GM06990 (cell line): ENCODE measurements around the gene SAMD1.
A peak's percentile ranks its signal among the peaks of the same experiment; 100 is the strongest.

ENCODE experiments used
- DNase-seq: peaks from one replicate; pipeline ENCODE4 v3.0.0-alpha.2; 2011; ENCODE audit not compliant: insufficient read length; ENCODE audit errors: extremely low read depth
- H3K27me3 ChIP-seq: replicated peaks from 2 replicates; pipeline ENCODE4 v1.6.0; 2011; ENCODE audit warnings: low read length; ENCODE audit not compliant: control insufficient read depth, insufficient read depth
- H3K36me3 ChIP-seq: 2 replicates; pipeline ENCODE4 v1.5.1; 2011; ENCODE audit warnings: low read length; ENCODE audit not compliant: control insufficient read depth, insufficient read depth
- H3K4me3 ChIP-seq: replicated peaks from 2 replicates; pipeline ENCODE4 v1.5.1; 2011; ENCODE audit warnings: low read depth, mild to moderate bottlenecking, control low read depth, low read length
- CTCF ChIP-seq: IDR thresholded peaks from 2 replicates; pipeline ENCODE4 v1.5.1; 2011; ENCODE audit warnings: low read length, control low read depth, mild to moderate bottlenecking, inconsistent platforms; ENCODE audit not compliant: insufficient read depth, poor library complexity, severe bottlenecking

SAMD1 gene

DNA sequence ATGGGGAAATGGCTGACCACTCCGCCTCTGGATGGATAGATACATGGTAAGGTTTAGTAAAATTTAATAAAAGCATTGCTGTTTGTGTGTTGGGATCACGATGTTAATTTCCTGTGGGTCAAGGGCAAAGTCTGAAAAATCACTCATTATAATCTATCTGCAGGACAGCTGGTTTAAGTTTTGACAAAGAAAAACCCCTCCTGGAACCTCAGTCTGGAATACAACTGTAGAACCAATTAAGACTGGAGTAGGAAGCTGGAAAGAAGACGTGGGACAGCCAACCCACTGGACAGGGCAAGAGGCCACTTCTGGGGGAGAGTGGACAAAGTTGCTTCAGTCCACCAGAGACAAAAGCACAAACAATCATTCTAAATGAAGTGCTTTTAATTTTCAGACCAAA lies 28.6 kb upstream of the SAMD1 start:
- Histone ChIP-seq H3K4me3 (no peak overlapping the region), H3K27me3 (no peaks in the 10 kb centered on the region), H3K36me3 (peaks cover 1% of the 10 kb centered on the region)
- DNase-seq: no peak
- no peak for TF ChIP-seq CTCF

DNA sequence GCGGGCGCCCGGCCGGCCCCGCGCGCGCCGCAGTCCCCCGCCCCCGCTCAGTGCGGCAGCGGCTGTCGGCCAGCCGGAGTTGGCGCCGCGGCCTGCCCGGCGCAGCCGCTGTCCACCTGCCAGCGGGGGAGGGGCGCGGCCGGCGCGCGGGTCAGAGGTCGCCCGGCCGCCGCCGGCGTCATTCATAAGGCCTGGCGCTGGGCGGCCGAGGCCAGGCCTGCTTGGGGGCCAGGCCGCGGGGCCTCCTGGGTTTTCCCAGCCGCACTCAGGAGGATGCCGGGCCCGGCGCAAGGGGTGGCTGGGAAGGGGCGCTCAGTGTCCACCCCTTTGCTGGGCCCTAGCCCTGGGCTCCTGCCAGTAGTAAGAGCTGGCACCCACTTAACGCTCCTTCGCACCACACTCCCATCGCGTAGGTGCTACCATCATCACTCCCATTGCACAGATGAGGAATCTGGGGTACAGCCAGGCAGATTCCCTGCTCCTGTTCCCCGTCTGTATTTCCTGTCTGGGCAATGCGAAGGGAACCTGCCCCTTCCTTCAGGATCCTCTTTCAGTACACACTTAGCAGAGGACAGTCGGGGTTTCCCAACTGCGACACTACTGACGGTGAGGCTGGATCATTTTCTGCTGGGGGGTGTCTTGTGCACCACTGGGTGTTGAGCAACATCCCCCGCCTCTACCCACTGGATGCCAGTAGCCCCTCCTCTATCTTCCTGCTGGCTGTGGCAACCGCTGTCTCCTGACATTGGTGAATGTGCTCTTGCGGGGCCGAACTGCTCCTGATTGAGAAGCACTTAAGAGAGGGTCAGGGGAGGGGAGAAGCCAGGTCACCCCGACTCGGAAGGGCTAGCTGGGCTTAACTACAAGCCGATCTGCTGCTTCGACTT lies 27.9 kb upstream of the SAMD1 start:
- Histone ChIP-seq H3K27me3 (no peaks in the 10 kb centered on the region), H3K36me3 (peaks cover 1% of the 10 kb centered on the region), H3K4me3 (peak overlapping the region; percentile 68)
- TF ChIP-seq CTCF: no peak
- DNase-seq: peak; percentile 35

DNA sequence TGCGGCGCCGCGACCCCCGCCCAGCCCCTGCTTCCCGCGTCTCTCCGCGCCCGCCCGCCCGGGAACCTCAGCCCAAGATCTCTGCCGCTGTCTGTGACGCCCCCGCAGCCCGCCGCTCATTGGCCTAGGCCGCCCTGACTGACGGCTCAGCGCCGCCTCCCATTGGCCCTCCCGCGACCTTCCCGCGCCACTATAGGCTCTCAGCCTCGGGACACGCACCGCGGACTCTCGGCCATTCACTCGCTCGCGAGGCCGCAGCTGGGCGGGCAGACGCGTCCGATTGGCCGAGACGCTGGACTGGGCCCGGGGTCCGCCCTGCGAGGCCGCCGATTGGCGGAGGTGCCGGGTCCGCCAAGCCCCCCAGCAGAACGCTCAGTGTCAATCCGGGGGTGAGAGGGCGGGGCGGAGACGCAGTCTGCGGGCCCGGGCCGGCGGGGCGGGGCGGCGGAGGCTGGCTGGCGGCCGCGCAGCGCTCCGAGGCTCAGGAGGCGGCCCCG lies 27.2 kb upstream of the SAMD1 start, which contains the start of gene PRKACA:
PRKACA (minus strand) TSS at position 95 of the 497 bp plus-strand sequence. CDS start 215 bp downstream, outside the sequence.
- no peak for TF ChIP-seq CTCF
- Histone ChIP-seq H3K36me3 (peaks cover 1% of the 10 kb centered on the region), H3K4me3 (peak within 1 kb of the TSS; percentile 82), H3K27me3 (no peaks in the 10 kb centered on the region)
- DNase-seq: peak; percentile 100

DNA sequence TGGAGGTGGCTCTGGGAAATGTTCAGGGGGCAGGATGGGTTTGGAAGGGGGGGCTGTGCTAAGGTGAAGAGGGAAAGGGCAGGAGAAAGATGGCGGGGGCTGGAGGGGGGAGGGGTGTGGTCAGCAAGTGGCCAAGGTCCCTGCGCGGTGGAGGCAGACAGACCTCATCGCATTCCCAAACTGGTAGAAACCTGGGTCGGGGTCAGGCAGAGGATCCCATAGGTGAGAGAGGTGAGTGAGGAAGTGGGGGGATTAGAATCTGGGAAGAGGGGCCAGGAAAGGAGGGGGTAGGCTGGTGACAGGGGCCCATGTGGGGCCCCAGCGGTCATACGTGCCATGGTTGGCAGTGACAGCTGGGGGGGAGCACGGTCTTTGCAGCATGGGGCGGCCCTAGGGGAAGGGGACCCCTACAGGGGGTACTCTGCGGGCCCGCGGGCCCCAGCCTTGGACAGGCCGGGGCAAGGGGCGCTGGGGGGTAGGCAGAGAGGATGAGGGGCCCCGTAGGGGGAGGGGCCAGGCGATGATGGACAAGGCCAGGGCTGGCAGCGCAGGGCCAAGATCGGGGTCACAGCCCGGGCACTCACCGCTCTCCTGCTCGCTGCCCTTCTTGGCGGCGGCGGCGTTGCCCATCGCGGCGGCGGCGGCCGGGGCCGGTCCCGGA lies 26.5 kb upstream of the SAMD1 start:
- TF ChIP-seq CTCF: no peak
- H3K36me3 ChIP-seq: no peaks in the 10 kb centered on the region; the same call in none of the 2 replicates
- H3K4me3 ChIP-seq: peak overlapping the region; percentile 82
- no peak for DNase-seq
- no peaks in the 10 kb centered on the region for H3K27me3 ChIP-seq

GRCh38 chr19:14116525-14116917 lies 26.0 kb upstream of the SAMD1 start:
- no peak for DNase-seq
- no peaks in the 10 kb centered on the region for H3K27me3 ChIP-seq
- TF ChIP-seq CTCF: no peak
- H3K36me3 ChIP-seq: no peaks in the 10 kb centered on the region; the same call in none of the 2 replicates
- H3K4me3 ChIP-seq: peak overlapping the region; percentile 82
